GM23248 (cell line): ENCODE results near the gene ACSM2B. TPM values are rescaled to one million over a fixed set of nuclear protein-coding genes. Genes with fewer than 3 reads are reported as not detected.

Experiments
- DNase-seq: peaks from one replicate; pipeline ENCODE4 v3.0.0-alpha.2; 2015
- H2AFZ ChIP-seq: fragments of 200-600 bp; sonication (generic); 2 replicates; pipeline ENCODE4 v1.6.1; 2016; ENCODE audit warnings: antibody characterized with exemption
- H3F3A ChIP-seq: fragments of 200-600 bp; sonication (generic); 2 replicates; pipeline ENCODE4 v1.6.1; 2016; ENCODE audit warnings: mild to moderate bottlenecking, antibody characterized with exemption, mixed run types; ENCODE audit not compliant: insufficient read depth
- H3K27ac ChIP-seq: fragments of 200-600 bp; sonication (generic); 2 replicates; pipeline ENCODE4 v1.5.1; 2016; ENCODE audit warnings: mild to moderate bottlenecking
- H3K27me3 ChIP-seq: fragments of 200-600 bp; sonication (generic); replicated peaks from 2 replicates; pipeline ENCODE4 v1.6.1; 2016; ENCODE audit warnings: mild to moderate bottlenecking; ENCODE audit not compliant: insufficient read depth
- H3K36me3 ChIP-seq: fragments of 200-600 bp; sonication (generic); 2 replicates; pipeline ENCODE4 v1.6.1; 2016; ENCODE audit warnings: low read depth, mild to moderate bottlenecking
- H3K4me1 ChIP-seq: fragments of 200-600 bp; sonication (generic); 2 replicates; pipeline ENCODE4 v1.6.1; 2016; ENCODE audit warnings: mild to moderate bottlenecking; ENCODE audit not compliant: insufficient read depth
- H3K4me2 ChIP-seq: fragments of 200-600 bp; sonication (generic); one replicate; pipeline ENCODE4 v1.6.1; 2016; ENCODE audit warnings: mild to moderate bottlenecking; ENCODE audit not compliant: unreplicated experiment
- H3K4me3 ChIP-seq: fragments of 200-600 bp; sonication (generic); 2 replicates; pipeline ENCODE4 v1.5.1; 2016; ENCODE audit warnings: mild to moderate bottlenecking
- H3K79me2 ChIP-seq: fragments of 200-600 bp; sonication (generic); 2 replicates; pipeline ENCODE4 v1.6.1; 2016; ENCODE audit warnings: mild to moderate bottlenecking; ENCODE audit not compliant: insufficient read depth
- H3K9ac ChIP-seq: fragments of 200-600 bp; sonication (generic); 2 replicates; pipeline ENCODE4 v1.6.1; 2016; ENCODE audit warnings: mild to moderate bottlenecking
- H3K9me2 ChIP-seq: fragments of 200-600 bp; sonication (generic); 2 replicates; pipeline ENCODE4 v1.6.1; 2016; ENCODE audit warnings: mixed run types, mild to moderate bottlenecking, moderate library complexity; ENCODE audit not compliant: insufficient read depth
- H3K9me3 ChIP-seq: fragments of 200-600 bp; sonication (generic); one replicate; pipeline ENCODE4 v1.6.1; 2017; ENCODE audit warnings: low read depth
- H4K20me1 ChIP-seq: fragments of 200-600 bp; sonication (generic); 2 replicates; pipeline ENCODE4 v1.6.0; 2016; ENCODE audit not compliant: insufficient read depth
- EZH2 ChIP-seq: fragments of 200-600 bp; sonication (generic); IDR thresholded peaks from 2 replicates; pipeline ENCODE4 v1.6.1; 2018; ENCODE audit warnings: antibody characterized with exemption, mild to moderate bottlenecking; ENCODE audit not compliant: insufficient read depth, poor library complexity, severe bottlenecking
- EZH2phosphoT487 ChIP-seq: fragments of 200-600 bp; sonication (generic); IDR thresholded peaks from 2 replicates; pipeline ENCODE4 v1.6.1; 2018; ENCODE audit warnings: antibody characterized with exemption, moderate library complexity, mild to moderate bottlenecking, low read depth; ENCODE audit not compliant: insufficient read depth
- WGBS, 2 experiments: methylation state at CpG; one replicate each; pipeline ENCODE4 v1.1.6; 2015 to 2017; ENCODE audit warnings: low lambda C conversion rate in 2 of 2, low coverage in 1 of 2; ENCODE audit errors: missing lambda C conversion rate in 2 of 2; 5-methylcytosine and 5-hydroxymethylcytosine counted together
- in situ Hi-C: fragments of 300-500 bp; cut with MboI; formaldehyde crosslinking; loops from 2 replicates; pipeline ENCODE4 v1.15.0; 2020
- polyA plus RNA-seq: library from polyadenylated mRNA; unstranded; fragments of >200 nt; fragmentation: Nextera tagmentation; extraction: Ambion mirVana; gene quantifications from 2 replicates; pipeline ENCODE4 v1.2.1, GENCODE V29; 2016
- total RNA-seq: library from RNA; depleted of rRNA; stranded (reverse); fragments of >200 nt; shearing (Covaris generic); gene quantifications from 2 replicates; pipeline ENCODE4 v1.2.3, GENCODE V29; 2014

ACSM2B gene
- total and polyA plus RNA-seq, 2 experiments from 2014 or later: not detected

GRCh38 chr16:20621406-20621805, 45.2 kb upstream of the ACSM2B start:
- 53% methylated on average over 6 of the region's 6 CpGs for WGBS, 2 experiments
- in situ Hi-C loops: no loop called here
- no peak overlapping the region for H3K9ac ChIP-seq
- H3K4me2 ChIP-seq: no peak overlapping the region
- no peak overlapping the region for H3K4me3 ChIP-seq
- H3K36me3 ChIP-seq: no peaks in the 10 kb centered on the region
- H4K20me1 ChIP-seq: no peaks in the 10 kb centered on the region
- no peak overlapping the region for H3K27ac ChIP-seq
- no peaks in the 10 kb centered on the region for H3F3A ChIP-seq
- no peaks in the 10 kb centered on the region for H3K9me3 ChIP-seq
- H2AFZ ChIP-seq: no peak overlapping the region
- no peak for DNase-seq
- no peaks in the 10 kb centered on the region for H3K79me2 ChIP-seq
- no peaks in the 10 kb centered on the region for H3K27me3 ChIP-seq
- TF ChIP-seq EZH2: no peak
- TF ChIP-seq EZH2phosphoT487: no peak
- H3K9me2 ChIP-seq: no peaks in the 10 kb centered on the region
- no peaks in the 10 kb centered on the region for H3K4me1 ChIP-seq

GRCh38 chr16:20620770-20621169, 44.6 kb upstream of the ACSM2B start:
- Histone ChIP-seq H3K9me3 (no peaks in the 10 kb centered on the region), H4K20me1 (no peaks in the 10 kb centered on the region), H3K27me3 (no peaks in the 10 kb centered on the region), H3K27ac (no peak overlapping the region), H3K4me1 (no peaks in the 10 kb centered on the region), H3K9me2 (no peaks in the 10 kb centered on the region), H2AFZ (no peak overlapping the region), H3K9ac (no peak overlapping the region), H3K4me2 (no peak overlapping the region), H3K4me3 (no peak overlapping the region), H3K79me2 (no peaks in the 10 kb centered on the region), H3K36me3 (no peaks in the 10 kb centered on the region), H3F3A (no peaks in the 10 kb centered on the region)
- no peak for TF ChIP-seq EZH2
- no peak for TF ChIP-seq EZH2phosphoT487
- DNase-seq: no peak
- WGBS, 2 experiments: 56 to 64% methylated on average over 1 to 3 of the region's 3 CpGs
- in situ Hi-C loops: no loop called here

GRCh38 chr16:20620003-20620402, 43.8 kb upstream of the ACSM2B start:
- no peak for TF ChIP-seq EZH2phosphoT487
- H3K9me2 ChIP-seq: no peaks in the 10 kb centered on the region
- no peaks in the 10 kb centered on the region for H3K9me3 ChIP-seq
- no peak overlapping the region for H3K9ac ChIP-seq
- no peaks in the 10 kb centered on the region for H3K79me2 ChIP-seq
- no peaks in the 10 kb centered on the region for H3K4me1 ChIP-seq
- no peaks in the 10 kb centered on the region for H3F3A ChIP-seq
- H3K27ac ChIP-seq: no peak overlapping the region
- no peak overlapping the region for H2AFZ ChIP-seq
- WGBS, 2 experiments: 34% methylated on average over 2 of the region's 2 CpGs
- no peaks in the 10 kb centered on the region for H3K27me3 ChIP-seq
- no peaks in the 10 kb centered on the region for H3K36me3 ChIP-seq
- no peaks in the 10 kb centered on the region for H4K20me1 ChIP-seq
- in situ Hi-C loops: no loop called here
- DNase-seq: no peak
- H3K4me2 ChIP-seq: no peak overlapping the region
- no peak overlapping the region for H3K4me3 ChIP-seq

- 5 to 7% methylated on average over 1 of the region's 1 CpG for WGBS, 2 experiments
- TF ChIP-seq EZH2phosphoT487 (no peak), EZH2 (no peak)
- H3K4me3 ChIP-seq: no peak overlapping the region
- H3K79me2 ChIP-seq: no peaks in the 10 kb centered on the region
- H3F3A ChIP-seq: no peaks in the 10 kb centered on the region
- no peak overlapping the region for H3K27ac ChIP-seq
- H3K36me3 ChIP-seq: no peaks in the 10 kb centered on the region
- no peaks in the 10 kb centered on the region for H3K4me1 ChIP-seq
- H3K9ac ChIP-seq: no peak overlapping the region
- DNase-seq: no peak
- H3K27me3 ChIP-seq: no peaks in the 10 kb centered on the region
- H3K4me2 ChIP-seq: no peak overlapping the region
- H4K20me1 ChIP-seq: no peaks in the 10 kb centered on the region
- in situ Hi-C loops: no loop called here
- no peaks in the 10 kb centered on the region for H3K9me3 ChIP-seq
- no peaks in the 10 kb centered on the region for H3K9me2 ChIP-seq
- no peak overlapping the region for H2AFZ ChIP-seq
Measured at GRCh38 chr16:20617271-20617670, 41.1 kb upstream of the ACSM2B start.
